ENCODE measurements around the gene CARHSP1. TPM values are rescaled to one million over a fixed set of nuclear protein-coding genes. Genes with fewer than 3 reads are reported as not detected.

CARHSP1 gene
- total RNA-seq, 1 donor from 2014 or later: 113 TPM

DNA sequence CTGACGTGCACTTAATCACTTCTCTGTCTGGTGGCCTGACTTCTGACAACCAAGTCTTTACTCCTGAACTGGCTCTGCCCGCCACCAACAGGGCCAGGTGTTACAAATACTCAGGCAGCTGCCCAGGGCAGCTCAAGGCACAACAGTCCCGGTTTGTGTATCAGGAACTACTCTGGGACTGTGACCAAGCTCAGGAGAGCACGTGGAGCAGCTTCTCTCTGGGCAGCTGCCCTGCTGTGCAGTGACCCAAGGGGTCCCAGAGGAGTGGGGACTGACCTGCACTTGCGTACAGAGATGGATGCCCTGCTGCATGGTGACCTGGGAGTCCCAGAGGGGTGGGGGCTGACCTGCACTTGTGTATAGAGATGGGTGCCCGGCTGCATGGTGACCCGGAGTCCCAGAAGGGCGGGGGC lies 35.2 kb upstream of the CARHSP1 start:
- Histone ChIP-seq H3K27me3 (ENCODE audit: control insufficient read depth, insufficient read depth, low read length) (no peaks in the 10 kb centered on the region), H3K36me3 (ENCODE audit: control insufficient read depth, insufficient read depth, low read length) (peaks cover 5% of the 10 kb centered on the region), H3K4me3 (ENCODE audit: low read depth, low read length) (no peak overlapping the region)
- TF ChIP-seq, protein P1, sequence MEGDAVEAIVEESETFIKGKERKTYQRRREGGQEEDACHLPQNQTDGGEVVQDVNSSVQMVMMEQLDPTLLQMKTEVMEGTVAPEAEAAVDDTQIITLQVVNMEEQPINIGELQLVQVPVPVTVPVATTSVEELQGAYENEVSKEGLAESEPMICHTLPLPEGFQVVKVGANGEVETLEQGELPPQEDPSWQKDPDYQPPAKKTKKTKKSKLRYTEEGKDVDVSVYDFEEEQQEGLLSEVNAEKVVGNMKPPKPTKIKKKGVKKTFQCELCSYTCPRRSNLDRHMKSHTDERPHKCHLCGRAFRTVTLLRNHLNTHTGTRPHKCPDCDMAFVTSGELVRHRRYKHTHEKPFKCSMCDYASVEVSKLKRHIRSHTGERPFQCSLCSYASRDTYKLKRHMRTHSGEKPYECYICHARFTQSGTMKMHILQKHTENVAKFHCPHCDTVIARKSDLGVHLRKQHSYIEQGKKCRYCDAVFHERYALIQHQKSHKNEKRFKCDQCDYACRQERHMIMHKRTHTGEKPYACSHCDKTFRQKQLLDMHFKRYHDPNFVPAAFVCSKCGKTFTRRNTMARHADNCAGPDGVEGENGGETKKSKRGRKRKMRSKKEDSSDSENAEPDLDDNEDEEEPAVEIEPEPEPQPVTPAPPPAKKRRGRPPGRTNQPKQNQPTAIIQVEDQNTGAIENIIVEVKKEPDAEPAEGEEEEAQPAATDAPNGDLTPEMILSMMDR (IDR thresholded peaks at IDR 0.05; ENCODE audit: insufficient read depth, low read length, poor library complexity, severe bottlenecking): no peak
- DNase-seq (ENCODE audit: low read depth): no peak

DNA sequence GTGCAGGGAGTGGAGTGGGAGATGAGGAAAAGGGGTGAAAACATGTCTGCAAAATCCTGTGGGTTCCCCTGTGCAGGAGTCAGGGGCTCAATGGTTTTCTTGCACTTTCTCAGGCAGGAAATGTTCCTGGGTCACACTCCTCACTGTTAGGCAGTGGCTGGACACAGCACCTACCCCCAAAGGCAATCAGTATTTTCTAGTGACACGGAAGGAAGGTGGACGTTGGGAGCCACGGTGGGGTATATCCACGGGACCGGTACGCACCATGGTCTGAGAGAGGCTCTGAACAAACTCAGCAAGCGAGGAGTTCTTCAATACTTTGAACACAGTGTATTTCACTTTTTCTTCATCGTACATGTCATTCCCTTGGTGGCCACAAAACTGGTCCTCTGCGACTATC lies 34.2 kb upstream of the CARHSP1 start:
- TF ChIP-seq, protein P1 (IDR thresholded peaks at IDR 0.05; ENCODE audit: insufficient read depth, low read length, poor library complexity, severe bottlenecking): no peak
- no peaks in the 10 kb centered on the region for H3K27me3 ChIP-seq (ENCODE audit: control insufficient read depth, insufficient read depth, low read length)
- H3K4me3 ChIP-seq (ENCODE audit: low read depth, low read length): no peak overlapping the region
- peaks cover 5% of the 10 kb centered on the region for H3K36me3 ChIP-seq (ENCODE audit: control insufficient read depth, insufficient read depth, low read length)
- DNase-seq (ENCODE audit: low read depth): no peak

DNA sequence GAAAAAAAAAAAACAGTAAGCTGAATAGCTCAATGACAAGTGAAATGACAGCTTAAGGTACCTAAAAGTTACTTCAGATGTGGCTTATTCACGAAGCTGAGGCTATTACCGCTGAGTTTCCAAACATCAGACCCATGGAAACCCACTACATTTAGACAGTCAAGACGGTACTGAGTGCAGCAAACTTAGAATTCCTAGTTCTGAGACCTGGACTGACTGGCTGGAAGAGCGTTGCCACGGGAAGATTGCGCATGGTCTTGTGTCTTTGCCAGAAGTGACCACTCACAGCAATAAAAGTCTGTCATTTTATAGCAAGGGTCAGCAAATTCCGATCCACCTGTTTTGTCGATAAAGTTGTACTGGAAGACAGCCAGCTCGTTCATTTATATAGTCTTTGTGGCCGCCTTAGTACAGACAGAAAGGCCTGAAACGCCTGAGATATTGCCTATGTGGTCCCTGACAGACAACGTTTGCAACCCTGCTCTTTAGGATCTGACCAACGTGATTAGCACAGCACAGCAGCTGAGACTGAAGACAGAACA lies 32.6 kb upstream of the CARHSP1 start:
- TF ChIP-seq, protein P1 (IDR thresholded peaks at IDR 0.05; ENCODE audit: insufficient read depth, low read length, poor library complexity, severe bottlenecking): no peak
- Histone ChIP-seq H3K27me3 (ENCODE audit: control insufficient read depth, insufficient read depth, low read length) (no peaks in the 10 kb centered on the region), H3K4me3 (ENCODE audit: low read depth, low read length) (no peak overlapping the region), H3K36me3 (ENCODE audit: control insufficient read depth, insufficient read depth, low read length) (peaks cover 5% of the 10 kb centered on the region)
- DNase-seq (ENCODE audit: low read depth): no peak

DNA sequence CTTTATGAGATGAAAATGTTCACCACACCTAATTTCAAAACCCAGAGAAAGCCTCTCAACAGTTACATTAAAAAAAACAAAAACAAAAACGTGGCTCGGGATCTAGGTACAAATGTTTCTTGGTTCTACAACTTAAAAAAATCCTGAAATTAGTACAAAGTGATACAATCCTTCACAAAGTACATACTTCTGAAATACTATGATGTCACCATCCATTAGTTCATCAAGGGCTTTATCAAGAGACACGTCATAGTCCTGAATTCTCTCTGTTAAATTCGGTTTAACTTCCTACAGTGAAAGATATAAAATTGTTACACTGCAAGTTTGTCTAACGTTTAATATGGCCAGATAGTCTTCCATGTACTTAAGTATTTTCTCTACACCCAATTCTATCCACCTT lies 31.5 kb upstream of the CARHSP1 start:
- TF ChIP-seq, protein P1 (IDR thresholded peaks at IDR 0.05; ENCODE audit: insufficient read depth, low read length, poor library complexity, severe bottlenecking): no peak
- DNase-seq (ENCODE audit: low read depth): no peak
- Histone ChIP-seq H3K4me3 (ENCODE audit: low read depth, low read length) (no peak overlapping the region), H3K27me3 (ENCODE audit: control insufficient read depth, insufficient read depth, low read length) (no peaks in the 10 kb centered on the region), H3K36me3 (ENCODE audit: control insufficient read depth, insufficient read depth, low read length) (peaks cover 5% of the 10 kb centered on the region)

DNA sequence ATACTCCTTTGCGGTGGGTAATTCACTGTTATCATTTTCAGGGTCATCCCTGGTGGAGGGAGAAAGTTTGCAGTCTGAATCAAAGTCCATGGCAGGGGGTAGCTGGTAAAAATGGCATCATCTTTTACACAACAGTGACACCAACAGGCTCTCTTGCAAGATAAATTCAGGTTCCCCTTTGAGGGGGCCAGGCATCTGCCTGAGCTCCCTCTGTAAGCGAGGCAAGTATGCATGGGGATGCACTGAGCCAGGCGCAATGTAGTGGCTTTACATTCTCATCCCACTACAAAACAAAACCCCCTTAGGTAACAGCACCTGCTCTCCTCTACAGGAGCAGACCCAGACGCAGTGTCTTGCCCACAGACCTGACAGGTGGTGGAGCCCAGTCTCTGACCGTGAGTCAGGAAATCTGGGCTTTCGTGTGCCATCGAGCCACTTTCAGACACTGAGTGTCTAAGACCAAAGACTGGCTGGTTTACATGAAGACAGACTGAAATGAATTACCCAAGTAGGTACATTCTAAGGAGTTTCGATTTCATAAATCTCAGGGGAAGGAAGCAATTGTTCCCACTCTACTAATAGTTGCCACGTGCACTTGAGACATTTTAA lies 31.0 kb upstream of the CARHSP1 start:
- no peak for DNase-seq (ENCODE audit: low read depth)
- Histone ChIP-seq H3K36me3 (ENCODE audit: control insufficient read depth, insufficient read depth, low read length) (peaks cover 4% of the 10 kb centered on the region), H3K4me3 (ENCODE audit: low read depth, low read length) (no peak overlapping the region), H3K27me3 (ENCODE audit: control insufficient read depth, insufficient read depth, low read length) (no peaks in the 10 kb centered on the region)
- TF ChIP-seq, protein P1 (IDR thresholded peaks at IDR 0.05; ENCODE audit: insufficient read depth, low read length, poor library complexity, severe bottlenecking): no peak
